HEK293T (cell line): ENCODE results near the gene FBXL7.

ENCODE experiments used
- CTBP1 ChIP-seq: fragments of 450-650 bp; IDR thresholded peaks from 2 replicates; pipeline ENCODE4 v1.6.1; 2016; ENCODE audit warnings: borderline replicate concordance
- ELF4 ChIP-seq: fragments of 450-650 bp; IDR thresholded peaks from 2 replicates; pipeline ENCODE4 v1.6.1; 2017; ENCODE audit warnings: antibody characterized with exemption
- FOXA1 ChIP-seq: fragments of 450-650 bp; IDR thresholded peaks from 2 replicates; pipeline ENCODE4 v1.6.1; 2016; ENCODE audit warnings: mild to moderate bottlenecking
- FOXK2 ChIP-seq: fragments of 450-650 bp; IDR thresholded peaks from 2 replicates; pipeline ENCODE4 v1.6.1; 2016; ENCODE audit warnings: mild to moderate bottlenecking
- HDGF ChIP-seq: fragments of 450-650 bp; IDR thresholded peaks from 2 replicates; pipeline ENCODE4 v1.6.1; 2017; ENCODE audit warnings: antibody characterized with exemption, borderline replicate concordance
- NFRKB ChIP-seq: fragments of 450-650 bp; IDR thresholded peaks from 2 replicates; pipeline ENCODE4 v1.6.1; 2016; ENCODE audit warnings: mild to moderate bottlenecking, moderate library complexity
- PKNOX1 ChIP-seq: fragments of 450-650 bp; IDR thresholded peaks from 2 replicates; pipeline ENCODE4 v1.6.1; 2016
- SUZ12 ChIP-seq: fragments of 450-650 bp; IDR thresholded peaks from 2 replicates; pipeline ENCODE4 v1.6.1; 2016; ENCODE audit warnings: mild to moderate bottlenecking
- TARDBP ChIP-seq: fragments of 450-650 bp; IDR thresholded peaks from 2 replicates; pipeline ENCODE4 v1.6.1; 2016

- no peak for TF ChIP-seq TARDBP
- TF ChIP-seq PKNOX1, result no peak
- no peak for TF ChIP-seq NFRKB
- no peak for TF ChIP-seq FOXK2
- no peak for TF ChIP-seq HDGF
- no peak for TF ChIP-seq FOXA1
- no peak for TF ChIP-seq CTBP1
- no peak for TF ChIP-seq SUZ12
- no peak for TF ChIP-seq ELF4
Observed at GRCh38 chr5:15544039-15544438, 44.1 kb downstream of the FBXL7 start.
